Spleen (tissue), 7 donors: Measurements from ENCODE around the gene CD320.

Source experiments
- POLR2A ChIP-seq, 3 donors: fragments of 450-650 bp; IDR thresholded peaks; one replicate each; pipeline ENCODE4 v1.5.1; 2017; ENCODE audit warnings: antibody characterized with exemption in 3 of 3, mild to moderate bottlenecking in 1 of 3
- POLR2AphosphoS5 ChIP-seq, 3 donors: sonication (generic); formaldehyde crosslinking; IDR thresholded peaks; one replicate each; pipeline ENCODE4 v1.5.1; 2017; ENCODE audit warnings: antibody characterized with exemption in 3 of 3
- TF ChIP-seq, protein P1 (sequence below), 11 experiments: fragments of 200-600 bp in 7 of 11; fragments of 450-650 bp in 4 of 11; sonication (generic) in 4 of 11; IDR thresholded peaks in 8 of 11; conservative IDR thresholded peaks in 3 of 11; 1 replicate in 7 of 11; 2 replicates in 4 of 11; pipeline versions ENCODE4 v1.4.0 to v1.8.0; 2016 to 2021; ENCODE audit warnings: antibody characterized with exemption in 11 of 11, inconsistent platforms in 4 of 11, mild to moderate bottlenecking in 1 of 11
- donor health status: DM: no; HTN: no; CAD: no; lungs with moderate emphysema.
- donor health status: DM: no; HTN: no; CAD: no.
- donor health status: DM: no; HTN: no; CAD: no.

GRCh38 chr19:8342316-8342683 is 34.1 kb upstream of the CD320 start:
- TF ChIP-seq, protein P1, sequence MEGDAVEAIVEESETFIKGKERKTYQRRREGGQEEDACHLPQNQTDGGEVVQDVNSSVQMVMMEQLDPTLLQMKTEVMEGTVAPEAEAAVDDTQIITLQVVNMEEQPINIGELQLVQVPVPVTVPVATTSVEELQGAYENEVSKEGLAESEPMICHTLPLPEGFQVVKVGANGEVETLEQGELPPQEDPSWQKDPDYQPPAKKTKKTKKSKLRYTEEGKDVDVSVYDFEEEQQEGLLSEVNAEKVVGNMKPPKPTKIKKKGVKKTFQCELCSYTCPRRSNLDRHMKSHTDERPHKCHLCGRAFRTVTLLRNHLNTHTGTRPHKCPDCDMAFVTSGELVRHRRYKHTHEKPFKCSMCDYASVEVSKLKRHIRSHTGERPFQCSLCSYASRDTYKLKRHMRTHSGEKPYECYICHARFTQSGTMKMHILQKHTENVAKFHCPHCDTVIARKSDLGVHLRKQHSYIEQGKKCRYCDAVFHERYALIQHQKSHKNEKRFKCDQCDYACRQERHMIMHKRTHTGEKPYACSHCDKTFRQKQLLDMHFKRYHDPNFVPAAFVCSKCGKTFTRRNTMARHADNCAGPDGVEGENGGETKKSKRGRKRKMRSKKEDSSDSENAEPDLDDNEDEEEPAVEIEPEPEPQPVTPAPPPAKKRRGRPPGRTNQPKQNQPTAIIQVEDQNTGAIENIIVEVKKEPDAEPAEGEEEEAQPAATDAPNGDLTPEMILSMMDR (IDR thresholded peaks at IDR 0.05 in 8 of 11, conservative IDR thresholded peaks at IDR 0.05 in 3 of 11), result no peak
- no peak for TF ChIP-seq POLR2AphosphoS5 (IDR thresholded peaks at IDR 0.05)
- no peak for TF ChIP-seq POLR2A (IDR thresholded peaks at IDR 0.05)
